ENCODE data around the gene RBMS3.
A peak's percentile ranks its signal among the peaks of the same experiment; 100 is the strongest.
"Not testable (repeated sequence)": the region's sequence is repeated elsewhere in the genome, so short reads cannot be mapped to it uniquely, and the experiment has no call there.

Gene RBMS3

GRCh38 chr3:29976871-29977270 lies 696.0 kb downstream of the RBMS3 start:
- no peak for DNase-seq

GRCh38 chr3:29977360-29977759 lies 696.5 kb downstream of the RBMS3 start:
- no peak for DNase-seq

GRCh38 chr3:29978036-29978435 lies 697.2 kb downstream of the RBMS3 start:
- DNase-seq: no peak

GRCh38 chr3:29991198-29991597 lies 710.3 kb downstream of the RBMS3 start:
- no peak for DNase-seq

- no peak for DNase-seq
Measured at GRCh38 chr3:30002797-30003196, 721.9 kb downstream of the RBMS3 start.

- DNase-seq: no peak
Measured at GRCh38 chr3:30003741-30004140, 722.9 kb downstream of the RBMS3 start.

GRCh38 chr3:30004481-30004880 lies 723.6 kb downstream of the RBMS3 start:
- DNase-seq: no peak

- DNase-seq: no peak
Measured at GRCh38 chr3:30006111-30006510, 725.2 kb downstream of the RBMS3 start.

- no peak for DNase-seq
Measured at GRCh38 chr3:30007668-30008067, 726.8 kb downstream of the RBMS3 start.

- DNase-seq: no peak
Measured at GRCh38 chr3:30011237-30011803, 730.4 kb downstream of the RBMS3 start.

- peak; percentile 5 to 61 for DNase-seq
Measured at GRCh38 chr3:30012941-30013543, 732.2 kb downstream of the RBMS3 start.

- DNase-seq: no peak
Measured at GRCh38 chr3:30017901-30018300, 737.0 kb downstream of the RBMS3 start.

- DNase-seq: no peak
Measured at GRCh38 chr3:30020380-30020779, 739.5 kb downstream of the RBMS3 start.

GRCh38 chr3:30024466-30024865 lies 743.6 kb downstream of the RBMS3 start:
- no peak for DNase-seq

- no peak for DNase-seq
Measured at GRCh38 chr3:30026851-30027250, 746.0 kb downstream of the RBMS3 start.

- DNase-seq: no peak
Measured at GRCh38 chr3:30034246-30034991, 753.5 kb downstream of the RBMS3 start.

GRCh38 chr3:30035935-30036567 lies 755.2 kb downstream of the RBMS3 start:
- DNase-seq: no peak

- DNase-seq: no peak
Measured at GRCh38 chr3:30040126-30040525, 759.3 kb downstream of the RBMS3 start.

- DNase-seq: not testable (repeated sequence)
Measured at GRCh38 chr3:30041481-30041880, 760.6 kb downstream of the RBMS3 start.

GRCh38 chr3:30042274-30042859 lies 761.5 kb downstream of the RBMS3 start:
- DNase-seq: peak; percentile 4 to 36

- DNase-seq: no peak
Measured at GRCh38 chr3:30042916-30043555, 762.2 kb downstream of the RBMS3 start.

GRCh38 chr3:30044515-30044914 lies 763.6 kb downstream of the RBMS3 start:
- DNase-seq: no peak

- no peak for DNase-seq
Measured at GRCh38 chr3:30048431-30048830, 767.6 kb downstream of the RBMS3 start.

Measured in hippocampal formation (tissue), 2 donors.